HFFc6 (cell line): Measurements from ENCODE around the gene KRTAP2-3. TPM values are rescaled to one million over a fixed set of nuclear protein-coding genes. Genes with fewer than 3 reads are reported as not detected.
"Not testable (repeated sequence)": the region's sequence is repeated elsewhere in the genome, so short reads cannot be mapped to it uniquely, and the experiment has no call there.

Source experiments
- DNase-seq: peaks from one replicate; pipeline ENCODE4 v3.0.0-alpha.2; 2018
- H3K27ac Mint-ChIP-seq: 2 replicates; pipeline ENCODE4 v1.8.0; 2020; ENCODE audit warnings: mild to moderate bottlenecking, mixed read lengths
- H3K27me3 Mint-ChIP-seq: 2 replicates; pipeline ENCODE4 v1.8.0; 2021; ENCODE audit warnings: mild to moderate bottlenecking, moderate library complexity, mixed read lengths; ENCODE audit not compliant: insufficient read depth
- H3K36me3 Mint-ChIP-seq: 2 replicates; pipeline ENCODE4 v1.8.0; 2021; ENCODE audit warnings: low read depth, mixed read lengths
- H3K4me1 Mint-ChIP-seq: 2 replicates; pipeline ENCODE4 v1.8.0; 2020; ENCODE audit warnings: low read depth, mixed read lengths
- H3K4me3 Mint-ChIP-seq: 2 replicates; pipeline ENCODE4 v1.8.0; 2020; ENCODE audit warnings: mild to moderate bottlenecking, moderate library complexity, mixed read lengths
- H3K9me3 Mint-ChIP-seq: 2 replicates; pipeline ENCODE4 v1.8.0; 2020; ENCODE audit warnings: mild to moderate bottlenecking, mixed read lengths
- CTCF ChIP-seq: fragments of 200-600 bp; sonication (generic); IDR thresholded peaks from 2 replicates; pipeline ENCODE4 v1.5.0; 2021; ENCODE audit warnings: antibody characterized with exemption, mild to moderate bottlenecking
- total RNA-seq, 6 experiments: library from RNA; stranded (reverse); fragmentation: NEBNext Ultra II Directional; extraction: Animal tissue kit (Norgen Biotek cat#: 25700); gene quantifications; 2 replicates in 1 of 6; 3 replicates in 5 of 6; pipeline ENCODE4 v1.2.3, GENCODE V29; 2021

Gene KRTAP2-3
- total RNA-seq, 6 experiments from 2014 or later, result 30.3 to 105 (median 44.4) TPM

GRCh38 chr17:41101586-41102259 lies 41.8 kb upstream of the KRTAP2-3 start, which contains the start of gene KRTAP4-16:
Gene KRTAP4-16 (minus strand): TSS chr17:41102209. CDS start chr17:41102209, 0 bp downstream.
- TF ChIP-seq CTCF, result no peak
- H3K27me3 Mint-ChIP-seq, result no peaks in the 10 kb centered on the region
- H3K4me1 Mint-ChIP-seq, result peaks cover 89% of the 10 kb centered on the region

GRCh38 chr17:41099682-41100480 lies 40.0 kb upstream of the KRTAP2-3 start:
- H3K27me3 Mint-ChIP-seq, H3K36me3 Mint-ChIP-seq, H3K9me3 Mint-ChIP-seq: not testable (repeated sequence)
- peaks cover 86% of the 10 kb centered on the region for H3K4me1 Mint-ChIP-seq
- peak overlapping the region; percentile 95 for H3K27ac Mint-ChIP-seq
- peak overlapping the region; percentile 46 for H3K4me3 Mint-ChIP-seq
- DNase-seq, result peak; percentile 99
- TF ChIP-seq CTCF, result peak; percentile 14; the same call in 1 of the 2 replicates

More at GRCh38 chr17:41101586-41102259, 41.8 kb upstream of the KRTAP2-3 start, which contains the start of gene KRTAP4-16:
- Mint-ChIP-seq H3K9me3 (no peaks in the 10 kb centered on the region), H3K4me3 (peak within 1 kb of the TSS; percentile 78; the same call in 1 of the 2 replicates), H3K36me3 (peaks cover 5% of the 10 kb centered on the region; the same call in 1 of the 2 replicates), H3K27ac (peak within 1 kb of the TSS; percentile 95)
- DNase-seq, result no peak

DNA sequence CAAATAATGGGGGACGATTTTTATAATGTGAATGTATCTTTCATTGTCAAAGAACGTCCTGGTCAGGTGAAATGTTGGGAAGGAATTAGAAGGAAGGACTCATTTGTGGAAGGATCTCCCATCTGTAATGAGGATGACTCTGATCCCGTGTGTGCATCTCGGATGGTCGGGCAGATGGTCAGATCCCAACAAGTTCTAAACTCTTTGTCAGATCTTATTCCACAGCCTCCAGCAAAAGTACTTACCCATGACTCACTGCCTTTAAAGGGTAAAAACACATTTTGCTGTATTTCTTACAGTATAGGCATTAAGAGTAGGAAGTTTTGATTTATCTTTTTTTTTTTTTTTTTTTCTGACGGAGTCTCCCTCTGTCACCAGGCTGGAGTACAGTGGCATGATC lies 38.6 kb upstream of the KRTAP2-3 start:
- Mint-ChIP-seq H3K27ac (peak overlapping the region; percentile 87), H3K9me3 (no peaks in the 10 kb centered on the region), H3K36me3 (no peaks in the 10 kb centered on the region), H3K27me3 (no peaks in the 10 kb centered on the region), H3K4me3 (peak overlapping the region; percentile 16), H3K4me1 (peaks cover 81% of the 10 kb centered on the region)
- peak; percentile 82 for DNase-seq
- no peak for TF ChIP-seq CTCF

- Mint-ChIP-seq H3K4me1 (peaks cover 77% of the 10 kb centered on the region), H3K36me3 (peaks cover 3% of the 10 kb centered on the region; the same call in 1 of the 2 replicates), H3K9me3 (peaks cover 3% of the 10 kb centered on the region), H3K27me3 (no peaks in the 10 kb centered on the region), H3K27ac (peak within 1 kb of the TSS; percentile 87), H3K4me3 (peak within 1 kb of the TSS; percentile 16)
- DNase-seq, result no peak
- TF ChIP-seq CTCF, result no peak
Observed at GRCh38 chr17:41098042-41098441, 38.1 kb upstream of the KRTAP2-3 start, which contains the start of gene KRTAP4-8. Gene KRTAP4-8 (minus strand): TSS chr17:41098142. CDS start chr17:41098084, 58 bp downstream.

DNA sequence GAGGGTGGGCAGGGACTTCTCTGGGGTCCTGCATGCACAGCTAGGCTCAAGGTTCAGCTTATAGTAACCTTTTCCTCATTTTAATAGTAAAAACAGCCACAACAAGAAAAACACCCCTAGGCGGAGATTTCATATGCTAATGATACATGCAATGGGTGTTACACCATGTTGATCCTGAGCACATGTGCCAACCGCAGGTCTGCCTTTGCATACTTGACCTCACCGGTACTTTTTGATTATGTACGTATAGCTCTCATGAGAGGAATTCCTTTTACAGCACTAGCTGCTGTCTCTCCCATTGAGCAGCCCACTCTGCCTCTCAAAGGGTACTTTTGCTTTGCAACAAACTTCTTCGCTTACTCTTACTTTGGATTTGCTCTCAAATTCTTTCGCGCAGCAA lies 36.1 kb upstream of the KRTAP2-3 start:
- Mint-ChIP-seq H3K9me3 (peaks cover 8% of the 10 kb centered on the region), H3K4me3 (no peak overlapping the region)

GRCh38 chr17:41088760-41089352 lies 28.9 kb upstream of the KRTAP2-3 start:
- not testable (repeated sequence) for H3K9me3 Mint-ChIP-seq, H3K27ac Mint-ChIP-seq, H3K27me3 Mint-ChIP-seq, DNase-seq, H3K4me3 Mint-ChIP-seq
- peaks cover 16% of the 10 kb centered on the region; the same call in 1 of the 2 replicates for H3K36me3 Mint-ChIP-seq
- peaks cover 19% of the 10 kb centered on the region for H3K4me1 Mint-ChIP-seq

More for the DNA sequence above, 36.1 kb upstream of the KRTAP2-3 start:
- no peak for TF ChIP-seq CTCF
- H3K27me3 Mint-ChIP-seq, result no peaks in the 10 kb centered on the region
- peaks cover 61% of the 10 kb centered on the region for H3K4me1 Mint-ChIP-seq
- H3K36me3 Mint-ChIP-seq, result peaks cover 7% of the 10 kb centered on the region; the same call in 1 of the 2 replicates
- no peak overlapping the region for H3K27ac Mint-ChIP-seq
- no peak for DNase-seq

- H3K36me3 Mint-ChIP-seq, H3K9me3 Mint-ChIP-seq, DNase-seq, H3K27me3 Mint-ChIP-seq: not testable (repeated sequence)
- H3K4me1 Mint-ChIP-seq, result peaks cover 45% of the 10 kb centered on the region
- H3K27ac Mint-ChIP-seq, result peak within 1 kb of the TSS; percentile 91
- peak within 1 kb of the TSS; percentile 37; the same call in 1 of the 2 replicates for H3K4me3 Mint-ChIP-seq
Observed at GRCh38 chr17:41084100-41084856, 24.4 kb upstream of the KRTAP2-3 start, which contains the start of gene KRTAP4-7. Gene KRTAP4-7 (plus strand): TSS chr17:41084150. CDS start chr17:41084207, 57 bp downstream.
